Measurements from ENCODE around the gene HPCAL1.

The HPCAL1 gene

GRCh38 chr2:10392951-10393639 is 90.4 kb downstream of the HPCAL1 start:
- DNase-seq = no peak

- DNase-seq = no peak
Observed at GRCh38 chr2:10393640-10393982, 90.9 kb downstream of the HPCAL1 start.

DNA sequence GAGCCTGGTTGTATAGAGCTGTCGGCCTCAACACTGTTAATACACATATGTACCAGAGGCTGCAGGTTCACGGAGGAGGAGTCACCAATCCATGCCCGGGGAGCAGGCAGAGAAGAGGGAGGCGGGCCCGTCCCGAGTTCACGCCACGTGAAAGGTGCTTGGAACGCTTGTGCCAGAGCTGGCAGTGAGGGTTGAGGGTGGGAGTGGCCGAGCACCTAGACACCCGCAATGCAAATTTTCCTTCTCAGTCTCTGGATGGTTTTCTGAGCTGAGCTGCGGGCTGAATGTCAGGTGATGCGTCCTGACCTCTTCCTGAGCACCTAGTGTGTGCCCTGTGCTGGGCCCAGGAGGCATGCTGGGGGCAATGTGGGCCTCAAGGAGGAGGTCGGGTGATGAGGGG is 93.2 kb downstream of the HPCAL1 start:
- DNase-seq = no peak

- no peak for DNase-seq
Observed at GRCh38 chr2:10396464-10396863, 93.8 kb downstream of the HPCAL1 start.

GRCh38 chr2:10397297-10397875 is 94.7 kb downstream of the HPCAL1 start:
- DNase-seq = no peak

DNA sequence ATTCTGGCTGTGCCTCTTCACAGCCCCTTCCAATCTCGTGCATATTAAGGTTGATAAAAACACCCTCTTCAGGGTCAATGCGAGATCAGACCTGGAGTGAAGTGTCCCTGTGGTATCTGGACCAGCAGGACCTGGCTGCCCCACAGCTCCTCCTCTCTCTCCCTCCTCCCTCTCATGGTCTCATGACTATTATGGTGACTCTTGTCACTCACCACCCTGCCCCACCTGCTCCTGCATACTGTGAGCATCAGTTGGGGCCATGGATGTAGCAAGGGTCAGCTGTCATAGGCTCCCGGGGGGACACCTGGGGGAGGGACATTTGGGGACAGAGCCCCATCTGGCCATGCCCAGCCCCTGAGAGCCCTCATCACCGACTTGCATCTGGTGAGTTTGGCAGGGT is 95.2 kb downstream of the HPCAL1 start:
- DNase-seq = no peak

DNA sequence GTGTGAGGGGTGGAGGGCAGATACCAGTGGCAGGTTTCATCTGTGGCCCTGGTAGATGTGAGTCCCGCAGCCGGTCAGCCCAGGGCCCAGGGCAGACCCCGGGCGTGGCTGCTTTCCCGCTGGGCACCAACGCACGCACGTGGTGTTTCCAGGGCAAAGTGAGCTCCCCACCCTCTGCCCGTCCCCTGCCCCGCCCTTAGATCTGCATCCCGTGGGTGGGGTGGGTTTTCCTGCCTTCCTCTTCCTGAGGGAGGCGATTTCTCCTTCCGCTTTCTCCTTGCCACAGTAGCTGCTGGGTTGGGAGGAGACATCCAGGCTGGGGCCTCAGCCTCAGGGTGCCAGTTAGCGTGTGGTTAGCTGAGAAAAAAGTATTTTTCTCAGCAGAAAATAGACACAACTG is 95.8 kb downstream of the HPCAL1 start:
- no peak for DNase-seq

- DNase-seq = no peak
Observed at GRCh38 chr2:10399358-10399757, 96.7 kb downstream of the HPCAL1 start.

DNA sequence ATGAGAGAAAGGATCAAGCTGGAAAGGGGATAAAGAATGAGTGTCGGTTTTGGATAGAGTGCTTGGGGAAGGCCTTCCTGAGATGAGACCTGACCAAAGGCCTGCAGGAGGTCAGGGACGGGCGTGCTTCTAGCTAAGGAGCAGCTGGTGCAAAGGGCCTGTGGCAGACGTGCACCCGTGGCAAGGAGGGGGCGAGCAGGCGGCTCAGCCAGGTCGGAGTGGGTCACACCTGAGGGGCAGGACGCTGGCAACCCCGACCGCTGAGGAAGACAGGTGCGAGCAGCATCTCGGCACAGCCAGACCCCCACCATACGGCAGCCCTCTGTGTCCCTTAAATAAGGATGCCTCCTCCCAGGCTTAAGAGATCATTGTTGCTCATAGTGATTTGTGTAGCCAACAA is 97.3 kb downstream of the HPCAL1 start:
- DNase-seq = no peak

DNA sequence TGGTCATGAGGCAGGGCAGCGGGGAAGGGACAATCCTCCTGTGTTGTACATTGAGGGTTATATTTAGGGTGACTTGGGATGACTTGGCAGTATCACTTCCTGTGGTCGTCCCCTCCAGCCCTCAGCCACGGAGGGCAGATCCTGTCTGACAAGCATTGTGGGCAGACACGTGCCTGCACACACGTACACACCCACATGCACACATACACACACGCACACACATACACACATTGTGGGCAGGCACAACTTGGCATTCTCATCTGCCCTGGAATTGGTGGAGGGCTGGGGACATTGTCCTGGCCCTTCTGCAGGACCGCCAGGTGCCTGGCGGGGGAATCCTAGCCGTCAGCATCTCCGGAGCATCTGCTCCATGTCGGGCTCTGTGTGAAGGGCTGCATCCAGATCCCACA is 97.9 kb downstream of the HPCAL1 start:
- DNase-seq = peak in 1 of 2 donors; percentile 24

DNA sequence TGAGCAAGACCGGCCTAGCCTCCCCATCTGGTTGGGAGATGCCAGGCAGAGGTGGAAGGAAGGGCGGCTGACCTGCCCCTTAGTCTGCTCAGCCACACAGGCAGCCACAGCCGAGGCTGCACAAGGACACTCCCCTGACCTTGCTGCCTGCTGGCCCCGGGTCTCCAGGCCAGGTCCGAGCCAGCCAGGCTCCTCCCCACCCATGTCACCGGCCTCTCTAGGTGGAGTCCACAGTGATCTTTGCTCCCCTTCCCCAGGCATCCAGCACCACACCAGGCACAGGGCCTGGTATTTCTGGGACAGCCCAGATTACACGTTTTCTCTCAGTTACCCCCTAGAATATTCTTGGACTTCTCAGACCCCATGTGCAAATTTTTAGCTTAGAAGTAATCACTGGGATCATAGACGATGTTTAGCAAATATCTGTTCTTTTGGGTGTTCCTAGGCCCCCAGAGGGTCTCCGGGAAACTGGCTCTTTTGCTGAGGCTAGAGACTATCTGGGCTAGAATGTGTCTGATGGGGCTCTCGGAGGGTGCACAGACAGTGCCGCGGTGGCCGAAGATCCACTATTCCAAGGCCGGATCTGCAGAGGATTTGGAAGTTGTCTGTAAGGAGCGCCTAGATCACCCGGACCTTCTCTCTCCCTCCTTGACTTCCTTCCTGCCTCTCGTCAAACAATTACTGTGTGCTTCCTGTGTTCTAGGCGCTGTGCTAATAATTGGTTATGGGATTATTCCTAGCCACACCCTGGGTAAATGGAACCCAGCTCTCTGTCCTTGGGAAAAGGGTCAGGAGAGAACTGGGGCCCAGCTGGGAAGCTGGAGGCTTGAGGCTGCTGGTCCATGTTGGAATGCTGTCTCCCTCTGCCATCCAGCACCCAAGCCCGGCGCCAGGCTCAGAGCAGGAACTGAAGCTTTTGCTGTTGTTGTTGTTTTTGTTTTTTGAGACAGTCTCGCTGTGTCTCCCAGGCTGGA is 98.6 kb downstream of the HPCAL1 start:
- no peak for DNase-seq

DNA sequence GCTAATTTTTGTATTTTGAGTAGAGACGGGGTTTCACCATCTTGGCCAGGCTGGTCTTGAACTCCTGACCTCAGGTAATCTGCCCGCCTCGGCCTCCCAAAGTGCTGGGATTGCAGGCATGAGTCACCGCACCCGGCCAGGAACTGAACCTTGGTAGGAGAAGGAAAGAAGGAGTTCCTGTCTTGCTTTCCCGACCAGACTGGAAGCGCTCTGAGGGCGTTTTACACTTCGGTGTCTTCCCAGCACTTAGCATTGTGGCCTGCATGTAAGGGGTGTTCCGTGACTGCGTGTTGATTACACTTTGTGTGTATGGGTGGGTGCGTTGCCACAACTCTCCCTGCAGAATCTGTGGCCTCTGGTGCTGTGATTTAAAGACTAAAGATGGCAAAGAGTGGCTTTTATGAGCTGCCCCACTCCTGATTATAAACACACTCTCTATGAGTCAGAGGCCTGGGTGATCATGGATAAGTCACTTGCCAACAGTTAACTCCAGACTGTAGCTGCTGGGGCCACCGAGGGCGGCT is 99.4 kb downstream of the HPCAL1 start:
- no peak for DNase-seq

DNA sequence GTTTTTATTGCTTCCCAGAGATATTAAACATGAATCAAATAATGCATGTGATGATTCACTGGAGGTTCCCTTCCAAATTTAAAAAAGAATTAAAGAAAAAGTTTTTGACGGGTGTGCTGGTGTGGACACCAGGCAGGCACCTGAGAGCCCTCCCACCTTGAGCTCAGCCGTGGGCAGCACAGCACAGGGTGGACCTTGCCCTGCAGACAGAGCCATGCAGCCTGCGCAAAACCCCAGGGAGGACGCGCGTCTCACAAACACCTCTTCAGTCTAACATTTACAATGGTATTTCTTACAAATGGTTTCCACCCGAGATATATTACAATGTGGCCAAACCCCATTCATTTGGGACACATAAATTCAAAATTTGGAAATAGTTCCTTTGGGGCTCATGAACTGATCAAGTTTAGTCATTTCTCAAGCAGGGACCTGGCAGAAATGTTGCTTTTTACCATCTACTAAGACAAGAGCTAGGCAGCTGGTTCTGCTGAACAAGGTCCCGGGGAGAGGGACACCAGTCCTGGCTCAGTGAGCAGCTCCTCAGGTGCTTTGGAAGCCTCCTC is 100.0 kb downstream of the HPCAL1 start:
- DNase-seq = no peak

GRCh38 chr2:10404324-10405143 is 101.8 kb downstream of the HPCAL1 start:
- peak in 1 of 2 donors; percentile 17 for DNase-seq

GRCh38 chr2:10405448-10405847 is 102.7 kb downstream of the HPCAL1 start:
- DNase-seq = no peak

- no peak for DNase-seq
Observed at GRCh38 chr2:10406016-10406415, 103.3 kb downstream of the HPCAL1 start.

DNA sequence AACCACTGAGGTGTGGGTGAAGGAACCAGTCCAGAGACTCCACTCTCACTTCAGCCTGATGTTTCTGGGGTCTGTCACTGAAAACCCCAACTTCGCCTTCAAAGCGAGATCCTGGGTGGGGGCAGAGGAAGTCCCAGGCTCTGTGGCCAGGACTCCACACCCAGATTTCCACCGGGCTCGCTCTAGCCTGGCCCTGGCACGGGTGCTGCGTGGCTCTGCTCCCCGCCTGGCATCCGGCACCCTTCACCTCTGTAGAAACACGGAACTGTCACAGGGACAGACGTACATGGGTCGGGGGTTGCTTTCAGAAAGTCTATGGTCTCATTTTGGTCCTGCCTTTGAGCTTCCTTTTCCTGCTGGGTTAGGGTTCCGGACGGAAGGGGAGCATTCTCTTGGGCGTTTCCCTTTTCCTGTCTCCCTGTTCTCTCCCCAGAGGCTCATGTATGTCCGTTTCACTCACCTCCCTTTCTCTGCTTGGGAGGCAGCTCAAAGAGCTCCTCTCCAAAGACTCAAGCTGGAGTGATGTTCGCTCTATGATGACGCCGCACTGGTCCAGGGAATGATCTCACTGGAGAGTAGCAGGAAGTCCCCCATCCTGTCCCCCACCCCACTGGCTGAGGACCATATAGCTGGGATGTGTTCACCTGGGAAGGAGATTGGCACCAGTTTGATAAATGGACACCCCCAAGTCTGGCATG is 103.9 kb downstream of the HPCAL1 start:
- no peak for DNase-seq

DNA sequence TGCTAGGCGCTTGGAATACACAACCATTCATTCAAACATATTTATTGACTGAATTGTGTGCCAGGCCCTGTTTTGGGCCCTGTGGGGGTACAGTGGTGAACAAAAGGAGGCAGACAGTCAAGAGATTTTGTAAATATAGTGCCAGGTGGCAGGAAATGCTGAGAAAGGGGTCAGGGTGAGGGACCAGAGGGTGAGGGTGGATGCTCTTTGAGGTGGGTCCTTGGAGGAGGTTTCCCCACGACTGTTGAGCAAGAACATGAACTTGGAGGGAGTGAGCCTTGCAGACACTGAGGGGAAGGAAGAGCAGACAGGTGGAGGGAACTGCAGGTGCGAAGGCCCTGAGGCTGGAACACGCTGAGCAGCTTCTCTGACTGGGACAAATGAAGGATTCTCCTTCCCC is 104.7 kb downstream of the HPCAL1 start:
- no peak for DNase-seq

GRCh38 chr2:10407841-10408648 is 105.3 kb downstream of the HPCAL1 start:
- no peak for DNase-seq
